ENCODE results near the gene TBCC. TPM values are rescaled to one million over a fixed set of nuclear protein-coding genes. Genes with fewer than 3 reads are reported as not detected.

Gene TBCC
- total RNA-seq, 1 donor: 33.7 TPM

GRCh38 chr6:42761287-42762067, 15.6 kb upstream of the TBCC start:
- no peak for DNase-seq (ENCODE audit: insufficient read length, low spot score, missing footprints)
- Histone ChIP-seq H3K27me3 (ENCODE audit: insufficient read depth, low read length) (no peaks in the 10 kb centered on the region), H4K20me1 (ENCODE audit: insufficient read depth, low read length) (no peaks in the 10 kb centered on the region), H2AFZ (ENCODE audit: low read length) (no peak overlapping the region), H3K27ac (ENCODE audit: low read depth, low read length) (no peak overlapping the region), H3K79me2 (ENCODE audit: insufficient read depth, low read length) (no peaks in the 10 kb centered on the region), H3K4me1 (ENCODE audit: insufficient read depth, low read length) (peaks cover 9% of the 10 kb centered on the region), H3K4me2 (ENCODE audit: insufficient read depth, low read length) (no peak overlapping the region), H3K4me3 (ENCODE audit: insufficient read depth, low read length) (no peak overlapping the region), H3K9me3 (ENCODE audit: low read depth, low read length) (no peaks in the 10 kb centered on the region), H3K36me3 (ENCODE audit: insufficient read depth, low read length) (no peaks in the 10 kb centered on the region)
- no peak for TF ChIP-seq CTCF (IDR thresholded peaks at IDR 0.05; ENCODE audit: extremely low read depth, low read depth, low read length)

GRCh38 chr6:42758756-42759430, 13.0 kb upstream of the TBCC start:
- H3K36me3 ChIP-seq (ENCODE audit: insufficient read depth, low read length): no peaks in the 10 kb centered on the region
- H3K4me3 ChIP-seq (ENCODE audit: insufficient read depth, low read length): no peak overlapping the region
- H3K4me2 ChIP-seq (ENCODE audit: insufficient read depth, low read length): no peak overlapping the region
- H4K20me1 ChIP-seq (ENCODE audit: insufficient read depth, low read length): no peaks in the 10 kb centered on the region
- no peak overlapping the region for H3K27ac ChIP-seq (ENCODE audit: low read depth, low read length)
- H3K27me3 ChIP-seq (ENCODE audit: insufficient read depth, low read length): no peaks in the 10 kb centered on the region
- no peak overlapping the region for H2AFZ ChIP-seq (ENCODE audit: low read length)
- TF ChIP-seq CTCF (IDR thresholded peaks at IDR 0.05; ENCODE audit: extremely low read depth, low read depth, low read length): no peak
- H3K79me2 ChIP-seq (ENCODE audit: insufficient read depth, low read length): no peaks in the 10 kb centered on the region
- no peaks in the 10 kb centered on the region for H3K9me3 ChIP-seq (ENCODE audit: low read depth, low read length)
- DNase-seq (ENCODE audit: insufficient read length, low spot score, missing footprints): no peak
- H3K4me1 ChIP-seq (ENCODE audit: insufficient read depth, low read length): no peaks in the 10 kb centered on the region

- H3K27ac ChIP-seq (ENCODE audit: low read depth, low read length): no peak overlapping the region
- no peaks in the 10 kb centered on the region for H3K9me3 ChIP-seq (ENCODE audit: low read depth, low read length)
- no peak overlapping the region for H2AFZ ChIP-seq (ENCODE audit: low read length)
- H3K79me2 ChIP-seq (ENCODE audit: insufficient read depth, low read length): no peaks in the 10 kb centered on the region
- no peaks in the 10 kb centered on the region for H4K20me1 ChIP-seq (ENCODE audit: insufficient read depth, low read length)
- no peak overlapping the region for H3K4me3 ChIP-seq (ENCODE audit: insufficient read depth, low read length)
- H3K4me1 ChIP-seq (ENCODE audit: insufficient read depth, low read length): no peaks in the 10 kb centered on the region
- H3K4me2 ChIP-seq (ENCODE audit: insufficient read depth, low read length): no peak overlapping the region
- no peak for DNase-seq (ENCODE audit: insufficient read length, low spot score, missing footprints)
- no peak for TF ChIP-seq CTCF (IDR thresholded peaks at IDR 0.05; ENCODE audit: extremely low read depth, low read depth, low read length)
- no peaks in the 10 kb centered on the region for H3K36me3 ChIP-seq (ENCODE audit: insufficient read depth, low read length)
- H3K27me3 ChIP-seq (ENCODE audit: insufficient read depth, low read length): no peaks in the 10 kb centered on the region
Observed at GRCh38 chr6:42756722-42757121, 10.8 kb upstream of the TBCC start.

GRCh38 chr6:42754759-42755158, 8.9 kb upstream of the TBCC start:
- Histone ChIP-seq H3K4me1 (ENCODE audit: insufficient read depth, low read length) (peaks cover 3% of the 10 kb centered on the region), H3K9me3 (ENCODE audit: low read depth, low read length) (no peaks in the 10 kb centered on the region), H3K4me3 (ENCODE audit: insufficient read depth, low read length) (no peak overlapping the region), H3K27ac (ENCODE audit: low read depth, low read length) (no peak overlapping the region), H3K27me3 (ENCODE audit: insufficient read depth, low read length) (no peaks in the 10 kb centered on the region), H3K4me2 (ENCODE audit: insufficient read depth, low read length) (no peak overlapping the region), H2AFZ (ENCODE audit: low read length) (no peak overlapping the region), H4K20me1 (ENCODE audit: insufficient read depth, low read length) (no peaks in the 10 kb centered on the region), H3K79me2 (ENCODE audit: insufficient read depth, low read length) (no peaks in the 10 kb centered on the region), H3K36me3 (ENCODE audit: insufficient read depth, low read length) (no peaks in the 10 kb centered on the region)
- no peak for DNase-seq (ENCODE audit: insufficient read length, low spot score, missing footprints)
- TF ChIP-seq CTCF (IDR thresholded peaks at IDR 0.05; ENCODE audit: extremely low read depth, low read depth, low read length): no peak
